Measurements from ENCODE around the gene PAK3.

PAK3 gene

GRCh38 chrX:111114806-111115205 is 18.8 kb downstream of the PAK3 start:
- H3K4me3 ChIP-seq (ENCODE audit: low read length) = no peak overlapping the region
- no peak for TF ChIP-seq ZNF274 (IDR thresholded peaks at IDR 0.05; ENCODE audit: low read depth, low read length)

DNA sequence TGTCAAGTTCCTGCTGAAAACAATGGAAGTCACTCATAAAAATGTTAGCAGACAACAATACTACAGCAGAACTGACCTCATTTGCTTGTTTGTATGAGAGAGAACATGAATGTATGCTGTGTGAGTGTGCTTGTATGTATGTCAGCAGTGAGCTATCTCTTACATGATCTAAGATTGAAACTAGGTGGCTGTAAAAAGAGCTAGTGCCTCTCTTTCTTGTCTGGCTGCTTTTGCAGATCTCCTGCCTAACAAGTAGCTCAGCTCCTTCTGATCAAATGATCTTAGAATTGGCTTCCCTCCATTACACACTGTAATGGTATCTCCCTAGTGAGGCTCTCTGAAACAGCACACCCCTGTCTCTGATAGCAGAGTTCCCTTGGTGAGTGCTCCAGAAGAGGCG is 20.7 kb downstream of the PAK3 start:
- no peak overlapping the region for H3K4me3 ChIP-seq (ENCODE audit: low read length)
- no peak for TF ChIP-seq ZNF274 (IDR thresholded peaks at IDR 0.05; ENCODE audit: low read depth, low read length)

GRCh38 chrX:111119341-111119740 is 23.4 kb downstream of the PAK3 start:
- TF ChIP-seq ZNF274 (IDR thresholded peaks at IDR 0.05; ENCODE audit: low read depth, low read length) = no peak
- no peak overlapping the region for H3K4me3 ChIP-seq (ENCODE audit: low read length)

DNA sequence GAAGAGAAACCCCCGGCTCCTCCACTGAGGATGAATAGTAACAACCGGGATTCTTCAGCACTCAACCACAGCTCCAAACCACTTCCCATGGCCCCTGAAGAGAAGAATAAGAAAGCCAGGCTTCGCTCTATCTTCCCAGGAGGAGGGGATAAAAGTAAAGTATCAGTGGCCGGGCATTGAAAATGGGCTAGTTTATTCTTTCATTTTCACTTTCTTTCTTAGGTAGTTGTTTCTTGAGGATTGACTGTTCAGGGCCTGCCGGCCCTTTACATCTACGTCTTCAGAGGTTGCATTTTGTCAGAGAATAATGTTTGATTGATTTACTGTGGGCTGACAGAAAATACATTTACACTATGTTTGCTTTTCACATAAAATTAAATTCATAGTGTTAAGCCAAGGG is 27.1 kb downstream of the PAK3 start:
- peak overlapping the region; percentile 20; the same call in 1 of the 2 replicates for H3K4me3 ChIP-seq (ENCODE audit: low read length)
- no peak for TF ChIP-seq ZNF274 (IDR thresholded peaks at IDR 0.05; ENCODE audit: low read depth, low read length)

- no peak overlapping the region for H3K4me3 ChIP-seq (ENCODE audit: low read length)
- TF ChIP-seq ZNF274 (IDR thresholded peaks at IDR 0.05; ENCODE audit: low read depth, low read length) = no peak
These were observed 27.7 kb downstream of the PAK3 start for GRCh38 chrX:111123606-111124179.

DNA sequence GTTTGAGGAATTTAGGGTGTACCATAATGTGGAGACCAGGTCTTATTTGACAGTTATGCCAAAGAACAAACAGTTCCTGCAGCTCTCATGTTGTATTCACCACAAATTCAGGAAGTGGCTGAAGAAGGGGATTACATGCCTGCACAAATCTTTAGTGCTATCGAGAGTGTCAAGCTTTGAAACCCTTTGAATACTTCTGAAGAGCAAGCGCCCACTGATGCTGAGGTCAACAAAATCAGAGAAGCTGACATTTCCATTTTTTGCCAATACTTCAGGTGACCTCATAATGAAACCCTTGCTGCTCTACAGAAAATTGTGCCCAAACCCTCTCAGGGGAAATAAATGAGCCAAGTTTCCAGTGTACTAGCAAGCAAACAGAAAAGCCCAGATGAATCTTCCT is 28.4 kb downstream of the PAK3 start:
- no peak for TF ChIP-seq ZNF274 (IDR thresholded peaks at IDR 0.05; ENCODE audit: low read depth, low read length)
- H3K4me3 ChIP-seq (ENCODE audit: low read length) = no peak overlapping the region

DNA sequence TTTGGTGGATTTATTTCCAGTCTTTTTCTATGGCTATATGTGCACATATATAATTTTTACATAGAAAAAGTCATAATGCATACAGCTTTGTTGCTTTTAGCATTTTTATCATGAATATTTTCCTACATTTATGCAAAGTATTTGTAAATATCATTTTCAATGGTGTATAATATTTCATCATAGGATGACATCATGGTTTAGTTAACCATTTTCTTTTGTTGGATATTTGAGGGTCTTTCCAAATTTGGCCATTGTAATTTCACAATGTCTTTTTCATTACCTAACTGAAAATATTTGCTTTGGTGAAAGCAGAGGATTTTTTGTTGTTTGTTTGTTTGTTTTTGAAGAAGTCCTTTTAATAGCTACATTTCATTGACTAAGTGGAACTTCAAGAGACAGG is 31.0 kb downstream of the PAK3 start:
- no peak for TF ChIP-seq ZNF274 (IDR thresholded peaks at IDR 0.05; ENCODE audit: low read depth, low read length)
- H3K4me3 ChIP-seq (ENCODE audit: low read length) = no peak overlapping the region

DNA sequence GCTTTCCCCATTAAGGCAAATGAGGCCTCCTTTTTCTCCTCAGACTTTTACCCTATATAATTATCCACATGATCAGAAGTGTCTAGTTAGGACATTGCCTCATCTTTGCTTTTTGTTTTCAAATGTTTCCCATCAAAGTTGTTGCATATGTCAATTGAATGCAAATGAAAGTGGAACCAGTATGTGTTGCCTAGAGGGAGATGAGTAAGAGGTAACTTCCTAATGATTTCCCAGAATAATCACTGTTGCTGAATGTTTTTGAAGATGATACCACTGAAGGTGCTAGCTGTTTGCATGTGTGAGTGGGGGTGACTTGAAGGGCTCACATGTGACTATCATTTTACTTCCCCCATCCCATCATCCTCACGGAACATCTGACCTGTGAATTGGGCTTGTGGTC is 33.9 kb downstream of the PAK3 start:
- no peak overlapping the region for H3K4me3 ChIP-seq (ENCODE audit: low read length)
- no peak for TF ChIP-seq ZNF274 (IDR thresholded peaks at IDR 0.05; ENCODE audit: low read depth, low read length)

DNA sequence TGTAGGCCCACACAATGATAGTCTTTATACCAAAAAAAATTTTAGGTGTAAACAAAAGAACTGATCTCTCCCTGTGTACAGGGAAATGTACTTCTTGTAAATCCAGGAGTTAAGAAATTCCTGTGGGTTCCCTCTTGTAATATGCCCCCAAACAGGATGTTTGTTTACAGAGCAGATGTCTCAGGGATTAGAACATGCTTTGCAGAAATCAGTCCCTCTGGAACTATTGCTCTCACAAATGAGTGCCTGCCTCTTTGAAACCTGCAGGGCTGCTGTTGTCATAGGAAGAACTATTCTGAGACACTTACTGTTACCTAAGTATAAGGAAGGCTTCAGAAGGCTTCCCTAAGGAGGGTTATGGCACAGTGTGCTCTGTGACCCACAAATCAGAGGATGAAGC is 35.6 kb downstream of the PAK3 start:
- TF ChIP-seq ZNF274 (IDR thresholded peaks at IDR 0.05; ENCODE audit: low read depth, low read length) = no peak
- H3K4me3 ChIP-seq (ENCODE audit: low read length) = no peak overlapping the region

- no peak overlapping the region for H3K4me3 ChIP-seq (ENCODE audit: low read length)
- TF ChIP-seq ZNF274 (IDR thresholded peaks at IDR 0.05; ENCODE audit: low read depth, low read length) = no peak
These were observed 37.4 kb downstream of the PAK3 start for GRCh38 chrX:111133389-111133788.

DNA sequence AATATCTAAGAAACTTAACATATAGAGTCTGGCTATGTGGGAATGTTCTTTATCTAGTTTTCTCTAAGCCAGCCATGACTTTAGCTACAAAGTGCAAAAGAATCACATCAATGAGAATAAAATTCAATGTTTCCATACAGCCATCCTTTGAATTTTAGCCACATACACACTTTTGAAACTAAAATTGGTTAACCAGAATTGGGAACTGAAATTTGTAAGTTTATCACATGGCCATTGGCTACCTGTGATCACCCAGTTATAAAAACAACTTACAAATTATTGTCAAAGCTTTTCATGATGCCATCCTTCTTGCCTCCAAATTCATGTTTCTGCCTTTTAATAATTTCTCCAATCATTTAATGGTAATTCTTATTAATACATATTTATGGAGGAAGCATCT is 49.9 kb downstream of the PAK3 start:
- no peak for TF ChIP-seq ZNF274 (IDR thresholded peaks at IDR 0.05; ENCODE audit: low read depth, low read length)

DNA sequence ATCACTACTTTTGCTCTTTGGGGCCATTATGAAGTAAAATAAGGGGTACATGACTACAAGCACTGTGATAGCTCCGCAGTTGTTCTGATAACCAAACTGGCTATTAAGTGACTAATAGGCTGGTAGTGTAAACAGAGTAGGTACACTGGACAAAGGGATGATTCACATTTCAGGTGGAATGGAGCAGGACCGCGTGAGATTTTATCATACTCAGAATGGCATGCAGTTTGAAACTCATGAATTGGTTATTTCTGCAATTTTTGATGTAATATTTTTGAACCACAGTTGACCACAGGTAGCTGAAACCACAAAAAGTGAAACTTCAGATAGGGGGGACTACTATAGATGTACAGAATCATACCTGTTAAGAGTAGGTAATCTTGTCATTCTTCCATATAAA is 55.8 kb downstream of the PAK3 start:
- no peak overlapping the region for H3K4me3 ChIP-seq (ENCODE audit: low read length)
- TF ChIP-seq ZNF274 (IDR thresholded peaks at IDR 0.05; ENCODE audit: low read depth, low read length) = no peak

More for the DNA sequence above, 49.9 kb downstream of the PAK3 start:
- no peak overlapping the region for H3K4me3 ChIP-seq (ENCODE audit: low read length)

DNA sequence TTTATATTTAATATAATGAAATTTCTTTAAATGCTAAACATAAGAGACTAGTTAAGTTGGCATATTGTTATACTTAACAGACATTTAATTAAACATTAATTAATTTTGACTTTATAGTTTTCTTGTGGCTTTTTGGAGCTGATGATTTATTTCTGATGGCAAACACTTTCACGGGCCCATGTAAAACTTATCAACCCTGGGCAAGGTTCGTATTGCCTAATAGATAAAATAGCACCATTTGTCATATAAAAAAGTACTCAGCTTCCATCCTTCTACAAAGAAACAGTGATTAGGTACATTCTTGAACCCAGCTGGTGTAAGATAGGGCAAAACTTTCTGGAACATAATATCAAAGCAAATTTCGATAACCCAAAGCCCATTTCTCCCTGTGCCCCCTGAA is 63.2 kb downstream of the PAK3 start:
- no peak for TF ChIP-seq ZNF274 (IDR thresholded peaks at IDR 0.05; ENCODE audit: low read depth, low read length)

GRCh38 chrX:111164728-111165127 is 68.7 kb downstream of the PAK3 start:
- no peak overlapping the region for H3K4me3 ChIP-seq (ENCODE audit: low read length)
- no peak for TF ChIP-seq ZNF274 (IDR thresholded peaks at IDR 0.05; ENCODE audit: low read depth, low read length)

More for the DNA sequence above, 63.2 kb downstream of the PAK3 start:
- no peak overlapping the region for H3K4me3 ChIP-seq (ENCODE audit: low read length)

DNA sequence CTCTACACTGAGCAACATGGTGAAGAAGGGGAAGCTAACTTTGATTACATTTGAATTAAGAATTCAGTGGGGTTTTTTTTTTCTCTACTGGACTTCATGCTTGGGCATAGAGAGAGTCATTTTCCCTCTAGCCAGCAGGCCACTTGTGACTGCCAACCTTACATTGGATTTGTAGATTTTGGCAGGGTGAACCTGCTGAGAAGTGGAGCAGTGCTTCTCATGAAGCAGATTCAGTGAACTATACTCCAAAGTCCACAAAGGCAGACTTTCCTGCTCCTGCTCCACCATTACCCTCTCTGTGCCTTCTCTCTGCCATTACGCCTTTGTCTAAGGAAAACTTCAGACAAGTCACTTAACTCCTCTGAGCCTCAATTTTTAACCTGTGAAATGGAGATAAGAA is 69.9 kb downstream of the PAK3 start:
- no peak overlapping the region for H3K4me3 ChIP-seq (ENCODE audit: low read length)
- TF ChIP-seq ZNF274 (IDR thresholded peaks at IDR 0.05; ENCODE audit: low read depth, low read length) = no peak

DNA sequence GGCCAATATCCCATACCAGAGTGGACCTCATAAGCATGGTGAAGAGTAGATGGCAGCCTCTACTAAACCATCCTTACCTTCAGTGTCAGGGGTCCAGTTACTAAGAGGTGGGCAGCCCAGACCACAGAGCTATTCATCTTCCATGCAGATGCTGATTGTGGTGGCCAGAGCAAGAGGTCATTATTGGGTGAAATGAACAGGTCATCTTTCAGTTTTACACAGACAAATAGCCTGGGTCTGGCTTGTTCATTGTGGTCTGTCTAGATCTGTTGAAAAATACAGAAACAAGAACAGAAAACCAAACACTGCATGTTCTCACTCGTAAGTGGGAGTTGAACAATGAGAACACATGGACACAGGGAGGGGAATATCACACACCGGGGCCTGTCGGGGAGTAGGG is 71.3 kb downstream of the PAK3 start:
- no peak overlapping the region for H3K4me3 ChIP-seq (ENCODE audit: low read length)
- no peak for TF ChIP-seq ZNF274 (IDR thresholded peaks at IDR 0.05; ENCODE audit: low read depth, low read length)

Data from GM08714 (cell line).